Suppressor macrophage treated with lipopolysaccharide for 4 hours (primary cell): ENCODE measurements around the gene INTS1.
"Not testable (repeated sequence)": the region's sequence is repeated elsewhere in the genome, so short reads cannot be mapped to it uniquely, and the experiment has no call there.

ENCODE experiments used
- DNase-seq: peaks from one replicate; pipeline ENCODE4 v3.0.0-alpha.2; 2020

INTS1 gene

DNA sequence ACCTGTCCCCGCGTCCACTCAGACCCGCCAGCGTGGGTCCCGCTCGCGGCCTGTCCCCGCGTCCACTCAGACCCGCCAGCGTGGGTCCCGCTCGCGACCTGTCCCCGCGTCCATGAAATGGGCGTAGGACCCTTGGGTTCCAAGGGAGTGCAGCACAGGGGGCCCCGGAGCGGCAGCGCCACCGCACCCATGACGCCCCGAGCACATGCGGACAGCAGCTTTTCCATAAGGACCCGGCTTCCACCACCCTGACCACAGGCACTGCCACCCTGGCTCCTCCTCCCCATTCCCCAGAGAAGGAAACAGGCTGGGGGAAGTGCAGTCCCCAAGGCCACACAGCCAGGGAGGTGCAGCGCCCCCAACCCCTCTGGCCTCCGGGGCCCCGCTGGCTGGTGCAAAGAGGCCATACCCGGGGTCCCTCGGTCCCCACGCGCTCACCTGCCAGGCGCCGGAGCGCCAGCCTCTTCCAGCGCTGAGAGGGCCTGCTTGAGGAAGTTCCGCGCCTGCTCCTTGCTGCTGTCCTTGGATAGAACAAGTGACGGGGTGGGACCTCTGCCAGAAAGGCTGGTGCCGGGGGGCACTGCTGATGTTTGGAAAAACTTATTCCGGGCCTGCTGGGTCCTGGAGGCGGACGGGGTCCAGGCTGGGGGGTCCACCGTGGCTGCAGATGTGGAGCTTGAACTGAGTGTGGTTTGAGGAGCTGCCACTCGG, 59.8 kb downstream of the INTS1 start:
- no peak for DNase-seq

DNA sequence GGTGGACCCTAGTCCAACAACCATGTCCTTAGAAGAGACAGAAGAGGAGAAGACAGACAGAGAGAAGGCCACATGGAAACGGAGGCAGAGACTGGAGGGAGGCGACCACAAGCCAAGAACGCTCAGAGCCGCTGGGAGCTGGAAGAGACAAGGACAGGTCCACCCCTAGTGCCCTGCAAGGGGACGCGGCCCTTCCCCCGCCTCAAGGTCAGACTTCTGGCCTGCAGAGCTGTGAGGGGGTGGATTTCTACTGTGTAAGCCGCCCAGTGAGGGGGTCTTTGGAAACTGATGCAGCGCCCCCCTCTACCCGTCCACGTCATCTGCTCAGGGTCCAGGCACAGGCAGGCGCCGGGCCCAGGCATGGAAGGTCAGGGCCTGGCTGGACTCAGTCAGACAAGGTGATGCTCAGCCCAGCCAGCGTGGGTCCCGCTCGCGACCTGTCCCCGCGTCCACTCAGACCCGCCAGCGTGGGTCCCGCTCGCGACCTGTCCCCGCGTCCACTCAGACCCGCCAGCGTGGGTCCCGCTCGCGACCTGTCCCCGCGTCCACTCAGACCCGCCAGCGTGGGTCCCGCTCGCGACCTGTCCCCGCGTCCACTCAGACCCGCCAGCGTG, 60.5 kb downstream of the INTS1 start:
- not testable (repeated sequence) for DNase-seq

DNA sequence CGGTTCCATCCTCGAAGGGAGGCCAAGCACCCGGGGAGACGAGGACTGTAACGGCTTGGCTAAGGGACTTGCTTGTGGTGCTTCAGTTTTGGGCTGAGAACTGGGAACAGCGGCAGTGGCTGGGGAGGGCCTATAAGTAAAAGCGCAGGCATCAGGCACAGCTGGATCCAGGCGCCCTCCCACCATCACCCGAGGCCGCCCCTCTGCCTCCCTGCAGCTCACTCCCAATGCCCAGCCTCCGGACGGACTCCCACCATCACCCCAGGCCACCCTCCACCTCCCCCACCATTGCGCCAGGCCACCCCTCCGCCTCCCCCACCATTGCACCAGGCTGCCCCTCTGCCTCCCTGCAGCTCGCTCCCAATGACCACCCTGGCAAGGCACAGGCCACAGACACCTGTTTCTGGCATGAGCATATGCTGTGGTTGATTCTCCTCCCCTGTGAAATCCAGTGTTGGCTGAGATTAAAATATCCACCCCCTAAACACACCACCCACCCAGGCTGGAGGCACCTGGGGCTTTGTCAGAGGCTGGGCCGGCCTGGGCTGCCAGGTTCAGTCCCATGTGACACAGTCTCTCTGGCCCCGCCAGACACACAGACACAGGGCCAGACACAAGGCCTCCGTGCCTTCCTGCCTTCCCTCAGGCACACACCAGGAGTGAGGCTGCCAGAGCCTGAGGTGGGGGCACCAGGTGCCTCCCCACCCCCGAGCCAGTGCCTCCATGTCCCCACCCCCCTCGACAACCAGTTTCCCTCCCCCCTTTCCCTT, 61.6 kb downstream of the INTS1 start:
- DNase-seq = no peak

DNA sequence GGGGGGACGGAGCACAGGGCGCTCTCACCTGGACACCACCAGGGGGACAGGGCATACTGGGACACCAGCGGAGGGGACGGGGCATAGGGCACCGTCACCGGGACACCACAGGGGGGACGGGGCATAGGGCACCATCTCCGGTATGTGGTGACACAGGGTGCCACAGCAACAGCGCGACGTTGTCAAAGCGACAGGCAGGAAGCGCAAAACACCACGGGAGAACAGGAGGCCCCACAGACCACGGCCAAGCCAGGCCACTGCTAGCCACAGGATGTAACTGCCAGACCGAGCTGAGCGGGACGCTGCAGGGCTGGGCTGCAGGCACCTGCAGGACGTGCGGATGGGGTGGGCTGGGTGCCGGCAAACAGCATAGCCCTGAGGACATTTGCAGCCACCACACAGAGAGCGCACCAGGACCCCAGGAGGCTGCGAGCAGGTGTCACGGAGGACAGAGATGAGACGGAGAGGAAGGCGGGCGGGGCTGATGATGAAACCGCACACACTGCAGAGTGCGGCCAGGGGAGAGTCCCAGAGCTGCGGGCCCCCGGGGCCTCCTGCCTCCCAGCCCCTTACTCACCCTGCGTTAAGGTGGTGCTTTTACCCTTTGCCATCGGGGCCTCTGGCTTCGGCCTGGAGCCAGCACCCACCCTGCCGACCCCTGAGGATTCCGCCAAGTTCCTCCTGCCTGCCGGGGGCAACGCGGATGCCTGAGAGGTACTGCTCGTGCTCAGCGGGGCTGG, 62.4 kb downstream of the INTS1 start:
- DNase-seq = no peak

DNA sequence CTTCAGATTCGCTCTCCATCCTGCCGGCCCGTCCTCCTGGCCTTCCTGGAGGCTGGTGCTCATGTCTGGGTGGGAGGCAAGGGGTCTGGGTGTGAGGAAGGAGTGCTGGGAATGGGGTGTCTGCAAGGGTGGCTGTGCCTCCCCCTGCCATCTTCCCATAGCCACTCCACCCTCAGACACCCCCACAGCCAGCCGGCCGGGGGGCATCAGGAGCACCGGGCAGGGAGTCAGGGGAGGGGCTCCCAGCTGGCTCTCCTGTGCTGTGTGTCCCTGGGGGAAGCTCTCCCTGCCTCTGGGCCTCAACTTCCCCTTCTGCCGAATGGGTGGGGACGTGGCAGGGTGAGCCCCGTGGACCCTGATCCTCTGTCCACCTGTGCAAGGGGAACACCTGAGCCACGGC, 63.6 kb downstream of the INTS1 start:
- DNase-seq = no peak

DNA sequence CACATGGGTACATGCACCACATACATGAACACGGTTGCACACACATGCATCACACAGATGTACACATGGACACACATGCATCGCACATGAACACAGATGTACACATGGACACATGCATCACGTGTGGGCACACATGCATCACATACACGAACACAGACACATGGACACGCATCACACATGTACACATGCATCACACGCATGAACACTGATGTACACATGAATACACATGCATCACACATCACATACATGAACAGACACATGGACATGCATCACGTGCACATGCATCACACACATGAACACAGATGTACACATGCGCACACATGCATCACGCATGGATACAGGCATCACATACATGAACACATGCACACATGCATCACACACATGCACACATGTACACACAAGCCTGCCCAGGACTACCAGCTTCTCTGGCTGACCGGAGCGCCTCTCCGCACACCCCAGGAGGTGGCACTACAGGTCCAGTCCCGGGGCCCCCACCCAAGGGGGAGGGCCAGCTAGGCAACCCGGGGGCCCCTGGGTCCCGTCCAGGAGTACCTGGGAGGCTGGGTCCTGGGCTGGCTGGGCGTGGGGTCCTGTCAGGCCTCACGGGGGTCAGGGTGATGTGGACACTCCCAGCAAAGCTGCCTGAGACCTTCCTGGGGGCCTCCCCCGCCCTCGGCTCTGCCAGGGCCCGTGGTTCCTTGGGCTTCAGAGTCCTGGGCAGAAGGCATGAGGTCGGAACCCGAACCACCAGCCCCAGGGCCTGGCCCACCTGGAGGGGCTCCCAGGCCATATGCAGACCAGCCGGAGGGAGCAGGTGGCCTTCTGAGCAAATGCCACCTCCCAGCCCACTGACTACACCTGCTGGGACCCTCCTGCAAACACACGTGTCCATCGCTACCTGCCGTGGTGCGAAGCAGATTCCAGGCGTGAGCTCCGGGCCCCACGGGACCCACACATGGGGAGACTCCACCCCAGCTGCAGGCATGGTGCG, 64.5 kb downstream of the INTS1 start:
- DNase-seq = no peak

DNA sequence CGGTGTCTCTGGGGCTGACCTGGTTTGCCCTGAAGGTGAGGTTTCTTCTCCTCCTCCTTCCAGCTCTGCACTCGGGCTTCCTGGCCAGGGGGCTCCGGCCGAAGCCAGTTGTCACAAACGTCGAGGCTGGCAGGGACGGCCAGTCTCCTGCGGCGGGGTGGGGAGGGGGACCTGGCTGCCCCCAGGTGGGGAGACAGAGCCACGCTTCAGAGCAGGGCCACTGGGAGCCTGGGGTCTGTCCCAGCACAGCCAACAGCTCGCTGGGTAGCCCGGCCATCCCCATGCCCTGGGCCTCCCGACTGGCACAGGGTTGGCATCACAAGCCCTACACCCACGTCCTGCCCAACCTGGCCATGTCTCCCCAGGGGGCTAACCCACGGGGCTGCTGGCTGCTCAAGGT, 65.4 kb downstream of the INTS1 start:
- no peak for DNase-seq

DNA sequence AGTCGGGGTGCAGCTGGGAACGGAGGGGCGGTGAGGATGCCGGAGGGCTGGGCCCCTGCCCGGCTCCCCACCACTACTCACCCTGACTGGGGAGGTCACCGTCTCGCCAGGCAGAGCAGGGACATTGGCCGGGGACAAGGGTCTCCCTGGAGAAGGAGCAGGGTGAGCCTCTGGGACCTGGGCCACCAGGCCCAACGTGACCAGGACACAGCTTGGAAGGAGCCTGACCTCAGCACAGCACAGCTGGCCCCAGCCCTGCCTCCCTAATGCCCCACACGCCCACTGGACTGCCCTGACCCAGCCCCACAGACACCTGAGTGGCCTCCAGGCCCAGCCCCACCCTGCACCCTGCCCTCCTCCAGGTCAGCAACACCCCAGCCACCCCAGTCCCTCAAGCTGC, 66.0 kb downstream of the INTS1 start:
- no peak for DNase-seq

DNA sequence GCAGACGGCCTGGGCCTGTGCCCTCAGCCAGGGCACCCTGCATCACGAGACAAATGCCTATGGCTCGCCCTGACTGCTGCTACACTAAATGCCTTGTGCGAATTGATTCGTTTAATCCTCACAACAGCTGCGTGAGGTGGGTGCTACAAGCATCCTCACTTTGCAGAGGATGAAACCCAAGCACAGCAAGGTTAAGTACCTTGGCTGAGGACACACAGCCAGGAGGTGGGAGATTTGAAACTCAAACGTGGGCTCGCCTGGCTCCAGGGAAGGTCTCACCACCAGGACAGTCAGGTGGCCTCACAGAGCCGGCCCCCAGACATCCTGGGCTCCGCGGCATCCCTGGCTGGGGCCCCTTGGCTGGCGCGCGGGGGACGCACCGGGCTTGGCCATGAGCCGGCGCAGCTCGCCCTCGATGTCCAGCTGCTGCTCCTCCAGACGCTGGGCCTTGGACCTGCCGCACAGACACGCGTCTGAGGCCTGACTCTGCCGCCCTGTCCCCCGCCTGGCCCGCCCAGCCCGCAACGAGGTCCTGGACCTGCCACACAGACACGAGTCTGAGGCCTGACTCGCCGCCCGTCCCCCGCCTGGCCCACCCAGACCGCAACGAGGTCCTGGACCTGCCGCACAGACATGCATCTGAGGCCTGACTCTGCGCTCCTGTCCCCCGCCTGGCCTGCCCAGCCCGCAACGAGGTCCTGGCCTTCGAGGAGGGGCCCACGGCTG, 66.9 kb downstream of the INTS1 start:
- no peak for DNase-seq

DNA sequence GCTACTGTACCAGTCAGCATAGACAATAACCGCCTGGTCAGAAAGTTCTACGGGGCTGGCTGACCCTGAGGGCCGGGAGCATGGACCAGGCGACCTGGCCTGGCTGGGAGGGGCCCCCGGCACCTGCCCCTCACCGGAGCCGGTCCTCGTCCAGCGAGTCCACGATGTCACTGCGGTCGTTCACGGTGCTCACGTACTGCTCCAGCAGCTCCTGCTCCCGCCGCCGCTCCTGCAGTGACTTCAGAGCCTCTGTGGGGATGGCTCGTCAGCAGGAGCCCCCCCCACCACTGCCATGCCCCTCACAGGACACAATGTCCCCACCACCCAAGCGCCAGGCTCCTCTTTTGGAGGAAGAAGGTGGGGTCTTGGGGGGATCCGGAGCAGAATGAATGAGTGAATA, 67.6 kb downstream of the INTS1 start:
- DNase-seq = no peak

DNA sequence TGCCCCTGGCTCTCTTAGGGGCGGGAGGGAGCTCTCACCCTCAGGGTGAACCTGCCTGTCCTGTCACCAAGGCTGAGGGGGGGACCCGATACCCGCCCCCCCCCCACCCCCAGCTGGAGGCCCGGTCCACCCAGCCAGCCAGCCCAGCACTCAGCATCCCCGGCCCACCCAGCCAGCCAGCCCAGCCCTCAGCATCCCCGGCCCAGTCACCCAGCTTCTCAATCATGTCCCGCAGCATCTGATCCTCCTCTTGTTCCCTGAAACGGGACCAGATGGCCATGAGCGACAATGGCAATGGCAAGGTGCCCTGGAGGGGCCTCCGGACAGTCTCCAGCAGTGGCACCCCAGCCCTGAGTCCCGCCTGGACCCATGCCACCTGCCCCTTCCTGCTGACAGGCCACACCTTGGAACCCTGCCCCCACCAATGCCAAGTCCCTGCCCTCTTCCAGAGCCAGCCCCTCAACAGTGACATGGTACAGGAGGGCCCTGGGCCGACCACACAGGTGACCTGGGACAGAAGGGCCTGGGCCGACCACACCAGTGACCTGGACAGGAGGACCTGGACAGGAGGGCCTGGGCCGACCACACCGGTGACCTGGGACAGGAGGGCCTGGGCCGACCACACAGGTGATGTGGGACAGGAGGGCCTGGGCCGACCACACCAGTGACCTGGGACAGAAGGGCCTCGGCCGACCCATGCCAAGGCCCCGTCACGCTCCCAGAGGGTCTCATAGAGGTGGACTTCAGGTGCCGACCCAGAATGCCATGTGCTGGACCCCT, 69.1 kb downstream of the INTS1 start:
- DNase-seq = no peak

DNA sequence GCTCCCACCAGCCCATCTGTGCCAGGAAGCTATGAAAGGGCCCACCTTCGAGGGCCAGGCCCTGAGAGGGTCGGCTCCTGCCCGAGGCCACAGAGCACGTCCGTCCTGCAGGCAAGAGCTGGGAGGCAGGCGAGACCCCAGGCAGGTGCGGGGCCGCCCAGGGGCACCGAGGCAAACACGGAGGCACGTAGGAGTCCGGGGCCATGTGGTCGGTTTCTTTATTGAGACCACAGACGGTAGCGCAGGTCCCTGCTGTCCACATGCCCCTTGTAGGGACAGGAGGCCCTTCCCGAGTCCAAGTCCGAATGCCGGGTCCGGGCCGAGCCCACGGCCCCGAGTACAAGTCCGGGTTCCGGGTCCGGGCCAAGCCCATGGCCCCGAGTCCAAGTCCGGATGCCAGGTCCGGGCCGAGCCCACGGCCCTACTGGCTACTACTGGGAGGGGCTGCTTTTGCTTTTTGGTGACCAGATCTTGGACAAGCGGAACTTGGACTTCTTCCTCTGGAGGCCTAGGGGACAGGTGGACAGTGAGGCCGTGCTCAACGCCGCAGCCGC, 69.9 kb downstream of the INTS1 start:
- no peak for DNase-seq

DNA sequence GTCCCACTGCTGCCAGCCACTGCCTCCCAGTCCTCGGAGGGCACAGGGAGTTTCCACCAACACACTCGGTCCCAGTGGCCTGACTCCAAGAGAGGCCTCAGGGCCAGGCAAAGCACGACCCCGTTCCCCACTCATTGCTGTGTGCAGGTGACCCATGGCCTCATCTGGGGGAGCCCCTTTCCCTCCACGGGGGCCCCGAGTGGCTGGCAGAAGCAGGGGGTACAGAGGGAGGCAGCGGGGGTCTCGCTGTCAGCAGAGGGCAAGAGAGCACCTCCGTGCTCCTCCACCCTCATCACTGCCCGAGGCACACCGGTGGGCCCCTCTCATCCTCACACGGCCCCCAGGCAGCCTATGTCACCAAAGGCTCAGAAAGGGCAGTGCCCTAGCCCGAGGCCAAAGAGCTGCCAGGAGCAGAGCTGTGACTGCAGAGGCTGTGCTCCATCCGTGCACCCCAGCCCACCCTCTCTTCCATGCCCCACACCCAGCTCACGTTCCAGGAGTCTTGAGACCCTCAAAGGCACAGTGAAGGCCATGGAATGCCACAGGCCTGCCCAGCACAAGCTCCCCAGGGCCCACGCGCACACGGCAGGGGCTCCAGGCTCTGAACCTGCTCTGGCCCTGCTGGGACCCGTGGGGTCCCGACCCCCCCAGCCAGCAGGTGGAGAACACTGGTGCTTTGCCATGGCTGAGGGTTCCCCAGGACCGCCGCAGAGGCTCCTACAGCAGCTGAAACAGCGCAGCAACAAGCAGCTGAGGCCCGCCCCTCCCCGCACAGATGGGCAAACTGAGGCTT, 70.9 kb downstream of the INTS1 start:
- DNase-seq = no peak

DNA sequence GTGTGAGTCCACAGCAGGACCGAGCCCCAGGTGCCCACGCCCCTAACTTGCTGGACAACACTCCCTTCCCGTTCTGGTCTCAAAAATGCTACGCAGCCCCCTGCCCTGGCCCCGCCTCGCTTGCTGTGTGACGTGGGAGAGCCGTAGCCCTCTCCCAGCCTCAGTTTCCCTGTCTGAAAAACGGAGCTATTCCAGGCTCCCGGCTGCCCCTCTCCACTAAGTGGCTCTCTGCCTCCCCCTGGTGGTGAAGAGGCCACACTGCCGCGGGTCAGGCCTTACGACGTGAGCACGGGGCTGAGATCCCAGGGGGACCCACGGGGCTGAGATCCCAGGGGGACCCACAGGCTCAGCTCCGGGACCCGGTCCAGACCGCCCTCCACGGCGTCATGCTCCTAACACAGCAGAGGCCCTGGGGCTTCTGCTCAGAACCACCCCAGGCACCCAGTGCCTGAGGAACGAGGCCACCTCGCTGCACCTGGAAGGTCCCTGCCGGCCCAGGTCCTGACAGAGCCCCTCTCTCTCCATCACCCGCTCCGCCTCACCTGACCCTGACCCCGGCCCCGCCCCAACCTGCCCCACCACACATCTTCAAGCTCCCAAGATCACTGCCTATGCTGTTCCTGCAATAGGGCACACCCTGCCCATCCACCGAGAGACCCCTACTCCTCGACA, 71.6 kb downstream of the INTS1 start:
- peak; percentile 85 for DNase-seq

DNA sequence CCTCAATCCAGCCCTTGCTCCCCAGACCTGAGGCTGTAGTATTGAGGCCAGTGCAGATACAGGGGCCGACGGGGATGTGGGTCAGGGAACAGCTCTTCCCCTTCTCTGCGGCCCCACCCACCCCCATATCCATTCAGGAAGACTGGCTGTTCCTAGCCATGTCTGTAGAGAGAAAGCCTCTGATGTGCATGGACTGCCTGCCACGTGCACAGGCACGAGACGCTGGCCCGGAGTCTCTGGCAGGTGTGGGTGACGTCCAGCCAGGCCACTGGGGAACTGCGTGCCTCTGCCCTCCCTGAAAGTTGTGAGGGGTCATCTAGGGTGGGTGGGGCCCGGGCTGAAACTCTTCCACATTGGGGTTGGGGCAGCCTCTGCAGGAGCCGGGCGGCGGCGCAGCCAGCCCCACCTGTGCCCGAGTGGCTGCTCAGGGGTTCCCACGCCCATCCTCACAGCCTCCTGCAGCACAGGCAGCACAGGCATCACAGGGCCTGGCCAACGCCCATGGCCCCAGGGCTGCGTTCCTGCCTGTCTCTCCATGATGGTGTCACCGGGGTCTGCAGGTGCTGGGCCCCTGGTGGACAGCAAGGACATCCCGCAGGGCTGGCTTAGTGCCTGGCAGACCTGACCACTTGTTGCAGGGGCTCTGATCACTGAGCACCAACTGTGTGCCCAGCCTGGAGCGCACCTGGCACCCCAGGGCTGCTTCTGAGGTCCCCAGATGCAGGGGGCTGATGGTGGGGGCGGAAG, 72.4 kb downstream of the INTS1 start:
- no peak for DNase-seq

DNA sequence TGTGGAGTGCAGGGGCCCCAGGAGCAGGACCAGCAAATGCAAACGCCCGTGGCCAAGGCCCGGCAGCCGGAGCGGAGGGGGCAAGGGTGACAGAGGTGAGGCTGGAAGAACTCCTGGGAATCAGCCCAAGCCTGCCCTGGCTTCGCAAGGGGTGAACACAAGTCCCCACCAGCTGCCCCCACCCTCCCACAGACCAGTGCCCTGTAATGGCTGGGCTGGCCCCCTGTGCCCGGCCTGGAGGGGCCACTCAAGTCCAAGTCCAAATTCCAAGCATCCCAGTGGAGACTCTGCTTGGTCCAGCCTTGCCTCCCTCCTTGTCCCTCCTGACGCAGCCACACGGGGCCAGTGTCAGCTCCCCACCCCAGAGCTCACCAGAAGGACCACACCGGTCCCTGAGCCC, 73.0 kb downstream of the INTS1 start:
- DNase-seq = no peak

DNA sequence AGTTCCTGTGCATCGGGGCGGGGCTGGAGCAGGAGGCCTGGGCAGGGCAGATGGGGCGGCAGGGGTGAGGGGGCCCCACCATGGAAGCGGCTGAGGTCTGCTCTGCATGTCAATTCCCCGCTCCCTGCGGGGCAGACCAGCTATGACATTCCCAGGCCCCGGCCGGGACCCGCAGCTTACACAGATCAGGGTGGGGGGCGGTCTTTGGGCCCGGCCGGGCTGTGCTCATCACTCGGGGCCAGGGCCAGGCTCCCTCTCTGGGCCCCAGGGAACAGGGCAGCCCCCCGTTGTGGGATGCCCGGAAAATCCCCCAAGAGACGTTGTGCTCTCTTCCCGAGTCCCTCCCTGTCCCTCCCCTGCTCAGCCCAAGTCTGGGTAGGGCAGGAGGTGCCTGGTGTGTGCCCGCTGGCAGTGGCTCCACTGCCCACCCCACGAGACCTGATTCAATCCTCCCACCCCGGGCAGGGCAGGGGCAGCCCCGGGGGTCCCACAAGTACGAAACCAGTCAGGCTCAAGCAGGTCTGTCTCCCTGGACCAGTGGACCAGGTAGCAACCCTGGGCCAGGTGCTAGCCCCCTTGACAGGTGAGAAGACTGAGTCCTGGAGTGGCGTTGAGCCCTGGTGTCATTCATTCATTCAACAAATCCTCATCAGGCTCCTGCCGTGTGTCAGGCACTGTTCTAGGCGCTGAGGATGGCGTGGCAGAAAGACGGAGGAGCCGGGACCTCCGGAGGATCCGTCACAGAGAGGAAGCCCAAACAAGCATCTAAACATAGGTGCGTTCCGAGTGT, 73.9 kb downstream of the INTS1 start:
- DNase-seq = no peak
